Nephron (organoid): ENCODE measurements around the gene MCM9.
"Not testable (repeated sequence)": the region's sequence is repeated elsewhere in the genome, so short reads cannot be mapped to it uniquely, and the experiment has no call there.

Source experiments
- H3K27ac Mint-ChIP-seq, 3 experiments: 2 replicates each; pipeline ENCODE4 v1.8.0; 2020; ENCODE audit warnings: mixed read lengths in 3 of 3, mild to moderate bottlenecking in 2 of 3, moderate library complexity in 1 of 3
- H3K27me3 Mint-ChIP-seq: 2 replicates; pipeline ENCODE4 v1.8.0; 2021; ENCODE audit warnings: low read depth, mild to moderate bottlenecking, moderate library complexity, mixed read lengths
- H3K36me3 Mint-ChIP-seq: 2 replicates; pipeline ENCODE4 v1.8.0; 2020; ENCODE audit warnings: low read depth, mixed read lengths
- H3K4me1 Mint-ChIP-seq: 2 replicates; pipeline ENCODE4 v1.8.0; 2020; ENCODE audit warnings: mixed read lengths
- H3K4me3 Mint-ChIP-seq, 3 experiments: 2 replicates each; pipeline ENCODE4 v1.8.0; 2020; ENCODE audit warnings: mild to moderate bottlenecking in 3 of 3, mixed read lengths in 3 of 3, moderate library complexity in 2 of 3
- H3K9me3 Mint-ChIP-seq: 2 replicates; pipeline ENCODE4 v1.8.0; 2020; ENCODE audit warnings: mixed read lengths
- TF ChIP-seq, protein P1 (sequence below), 3 experiments: fragments of 200-600 bp; sonication (generic); IDR thresholded peaks; one replicate each; pipeline ENCODE4 v1.5.0; 2021; ENCODE audit warnings: antibody characterized with exemption in 3 of 3; ENCODE audit not compliant: unreplicated experiment in 3 of 3

MCM9 gene

DNA sequence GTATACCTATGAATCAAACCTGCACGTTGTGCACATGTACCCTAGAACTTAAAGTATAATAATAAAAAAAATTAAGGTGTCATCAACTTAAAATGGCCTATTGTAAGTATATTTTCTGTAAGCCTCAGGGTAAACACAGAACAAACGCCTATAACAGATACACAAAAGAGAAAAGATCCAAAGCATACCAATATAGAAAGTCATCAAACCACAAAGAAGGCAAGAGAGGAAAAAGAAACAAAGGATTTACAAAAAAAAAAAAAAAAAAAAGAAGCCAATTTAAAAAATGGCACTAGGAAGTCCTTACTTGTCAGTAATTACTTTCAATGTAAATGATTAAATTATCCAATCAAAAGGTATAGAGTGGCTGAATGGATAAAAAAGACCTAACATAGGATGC is 65.6 kb downstream of the MCM9 start:
- Mint-ChIP-seq H3K4me3 (no peak overlapping the region), H3K36me3 (peaks cover 40% of the 10 kb centered on the region), H3K27me3 (no peaks in the 10 kb centered on the region), H3K4me1 (no peaks in the 10 kb centered on the region), H3K9me3 (peaks cover 30% of the 10 kb centered on the region), H3K27ac (no peak overlapping the region)
- TF ChIP-seq, protein P1, sequence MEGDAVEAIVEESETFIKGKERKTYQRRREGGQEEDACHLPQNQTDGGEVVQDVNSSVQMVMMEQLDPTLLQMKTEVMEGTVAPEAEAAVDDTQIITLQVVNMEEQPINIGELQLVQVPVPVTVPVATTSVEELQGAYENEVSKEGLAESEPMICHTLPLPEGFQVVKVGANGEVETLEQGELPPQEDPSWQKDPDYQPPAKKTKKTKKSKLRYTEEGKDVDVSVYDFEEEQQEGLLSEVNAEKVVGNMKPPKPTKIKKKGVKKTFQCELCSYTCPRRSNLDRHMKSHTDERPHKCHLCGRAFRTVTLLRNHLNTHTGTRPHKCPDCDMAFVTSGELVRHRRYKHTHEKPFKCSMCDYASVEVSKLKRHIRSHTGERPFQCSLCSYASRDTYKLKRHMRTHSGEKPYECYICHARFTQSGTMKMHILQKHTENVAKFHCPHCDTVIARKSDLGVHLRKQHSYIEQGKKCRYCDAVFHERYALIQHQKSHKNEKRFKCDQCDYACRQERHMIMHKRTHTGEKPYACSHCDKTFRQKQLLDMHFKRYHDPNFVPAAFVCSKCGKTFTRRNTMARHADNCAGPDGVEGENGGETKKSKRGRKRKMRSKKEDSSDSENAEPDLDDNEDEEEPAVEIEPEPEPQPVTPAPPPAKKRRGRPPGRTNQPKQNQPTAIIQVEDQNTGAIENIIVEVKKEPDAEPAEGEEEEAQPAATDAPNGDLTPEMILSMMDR (IDR thresholded peaks at IDR 0.05; ENCODE audit: unreplicated experiment in 3 of 3), result no peak

GRCh38 chr6:118868901-118869300 is 66.1 kb downstream of the MCM9 start:
- not testable (repeated sequence) for H3K4me1 Mint-ChIP-seq, H3K4me3 Mint-ChIP-seq, H3K27me3 Mint-ChIP-seq, H3K27ac Mint-ChIP-seq
- peaks cover 38% of the 10 kb centered on the region for H3K36me3 Mint-ChIP-seq
- peaks cover 30% of the 10 kb centered on the region for H3K9me3 Mint-ChIP-seq

- Mint-ChIP-seq H3K36me3 (peaks cover 44% of the 10 kb centered on the region), H3K9me3 (peaks cover 38% of the 10 kb centered on the region), H3K4me3 (no peak overlapping the region), H3K27me3 (no peaks in the 10 kb centered on the region), H3K4me1 (no peaks in the 10 kb centered on the region), H3K27ac (no peak overlapping the region)
- TF ChIP-seq, protein P1 (IDR thresholded peaks at IDR 0.05; ENCODE audit: unreplicated experiment in 3 of 3), result no peak
Observed at GRCh38 chr6:118867181-118867580, 67.8 kb downstream of the MCM9 start.

- H3K4me1 Mint-ChIP-seq, result no peaks in the 10 kb centered on the region
- H3K4me3 Mint-ChIP-seq, result no peak overlapping the region
- peaks cover 33% of the 10 kb centered on the region for H3K36me3 Mint-ChIP-seq
- TF ChIP-seq, protein P1 (IDR thresholded peaks at IDR 0.05; ENCODE audit: unreplicated experiment in 3 of 3), result no peak
- H3K27ac Mint-ChIP-seq, result peak overlapping the region in 2 of 3 experiments; percentile 9 to 28
- H3K27me3 Mint-ChIP-seq, result no peaks in the 10 kb centered on the region
- peaks cover 36% of the 10 kb centered on the region for H3K9me3 Mint-ChIP-seq
Observed at GRCh38 chr6:118865100-118865391, 69.9 kb downstream of the MCM9 start.

DNA sequence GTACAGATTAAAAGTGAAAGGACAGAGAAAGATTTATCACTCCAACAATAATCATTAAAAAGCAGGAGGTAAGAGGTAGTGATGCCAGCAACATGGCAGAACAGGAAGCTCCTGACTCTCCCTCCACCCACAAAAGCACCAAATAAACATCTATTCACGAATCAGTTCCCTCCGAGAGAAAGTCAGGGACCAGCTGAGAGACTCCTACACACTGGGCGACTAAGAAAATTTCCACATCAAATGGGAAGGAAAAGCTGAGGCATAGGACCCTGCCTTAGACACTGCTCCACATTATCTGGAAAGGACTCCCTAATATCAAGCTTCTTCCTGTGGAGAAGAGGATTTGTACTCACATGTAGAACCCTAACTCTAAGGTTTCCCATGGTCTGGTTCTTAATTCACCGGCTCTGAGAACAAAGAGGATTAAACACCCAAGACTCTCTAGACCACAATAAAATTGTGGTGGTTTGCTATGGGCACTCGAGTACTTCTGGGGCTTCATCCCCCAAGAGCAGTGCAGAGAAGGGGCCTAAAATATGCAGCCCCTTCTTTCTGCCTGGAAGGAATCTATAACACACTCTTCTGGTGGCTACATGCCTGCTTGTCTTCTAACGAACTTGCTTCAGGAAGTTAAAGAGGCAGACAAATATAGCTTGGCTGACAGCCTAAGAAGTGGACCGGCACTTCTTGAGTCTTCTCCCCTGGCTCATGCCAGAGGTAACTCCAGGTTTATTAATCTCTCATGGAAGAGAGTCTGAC is 70.4 kb downstream of the MCM9 start:
- peaks cover 31% of the 10 kb centered on the region for H3K9me3 Mint-ChIP-seq
- no peaks in the 10 kb centered on the region for H3K27me3 Mint-ChIP-seq
- H3K4me1 Mint-ChIP-seq, result no peaks in the 10 kb centered on the region
- TF ChIP-seq, protein P1 (IDR thresholded peaks at IDR 0.05; ENCODE audit: unreplicated experiment in 3 of 3), result no peak
- peak overlapping the region in 2 of 3 experiments; percentile 9 to 28 for H3K27ac Mint-ChIP-seq
- peaks cover 31% of the 10 kb centered on the region for H3K36me3 Mint-ChIP-seq
- no peak overlapping the region for H3K4me3 Mint-ChIP-seq

GRCh38 chr6:118862443-118862842 is 72.5 kb downstream of the MCM9 start:
- Mint-ChIP-seq H3K4me1 (no peaks in the 10 kb centered on the region), H3K27me3 (no peaks in the 10 kb centered on the region), H3K9me3 (peaks cover 28% of the 10 kb centered on the region), H3K36me3 (peaks cover 29% of the 10 kb centered on the region), H3K4me3 (no peak overlapping the region), H3K27ac (no peak overlapping the region)
- TF ChIP-seq, protein P1 (IDR thresholded peaks at IDR 0.05; ENCODE audit: unreplicated experiment in 3 of 3), result no peak
